KOPT-K1 (cell line): ENCODE results near the gene FHIT.

ENCODE experiments used
- H3K27ac ChIP-seq: fragments of 200-600 bp; sonication (generic); 2 replicates; pipeline ENCODE4 v1.5.1; 2016; ENCODE audit warnings: antibody characterized with exemption, mild to moderate bottlenecking, low read depth, low read length; ENCODE audit not compliant: poor library complexity, severe bottlenecking
- H3K36me3 ChIP-seq: fragments of 200-600 bp; sonication (generic); 2 replicates; pipeline ENCODE4 v1.5.1; 2017; ENCODE audit warnings: antibody characterized with exemption, mild to moderate bottlenecking, low read length, moderate library complexity; ENCODE audit not compliant: insufficient read depth
- H3K9me3 ChIP-seq: fragments of 200-600 bp; sonication (generic); 2 replicates; pipeline ENCODE4 v1.5.1; 2017; ENCODE audit warnings: antibody characterized with exemption, low read length, mild to moderate bottlenecking; ENCODE audit not compliant: insufficient read depth, poor library complexity, severe bottlenecking

FHIT gene

GRCh38 chr3:60281970-60282369, 969.3 kb downstream of the FHIT start:
- H3K36me3 ChIP-seq: no peaks in the 10 kb centered on the region
- H3K27ac ChIP-seq: no peak overlapping the region
- H3K9me3 ChIP-seq: peaks cover 11% of the 10 kb centered on the region

GRCh38 chr3:60277361-60277800, 973.9 kb downstream of the FHIT start:
- no peaks in the 10 kb centered on the region for H3K36me3 ChIP-seq
- H3K27ac ChIP-seq: no peak overlapping the region
- H3K9me3 ChIP-seq: peaks cover 11% of the 10 kb centered on the region

- Histone ChIP-seq H3K9me3 (peaks cover 11% of the 10 kb centered on the region), H3K27ac (no peak overlapping the region), H3K36me3 (no peaks in the 10 kb centered on the region)
Measured at GRCh38 chr3:60276615-60277014, 974.6 kb downstream of the FHIT start.

- Histone ChIP-seq H3K27ac (no peak overlapping the region), H3K36me3 (no peaks in the 10 kb centered on the region), H3K9me3 (peaks cover 11% of the 10 kb centered on the region)
Measured at GRCh38 chr3:60274646-60275045, 976.6 kb downstream of the FHIT start.

- Histone ChIP-seq H3K9me3 (peaks cover 11% of the 10 kb centered on the region), H3K36me3 (no peaks in the 10 kb centered on the region), H3K27ac (no peak overlapping the region)
Measured at GRCh38 chr3:60274098-60274497, 977.2 kb downstream of the FHIT start.

- H3K9me3 ChIP-seq: no peaks in the 10 kb centered on the region
Measured at GRCh38 chr3:60269829-60270266, 981.4 kb downstream of the FHIT start.

GRCh38 chr3:60269377-60269776, 981.9 kb downstream of the FHIT start:
- H3K9me3 ChIP-seq: no peaks in the 10 kb centered on the region
- no peaks in the 10 kb centered on the region for H3K36me3 ChIP-seq

More at GRCh38 chr3:60269829-60270266, 981.4 kb downstream of the FHIT start:
- no peaks in the 10 kb centered on the region for H3K36me3 ChIP-seq
- H3K27ac ChIP-seq: no peak overlapping the region

GRCh38 chr3:60268123-60268522, 983.1 kb downstream of the FHIT start:
- H3K9me3 ChIP-seq: peaks cover 1% of the 10 kb centered on the region
- H3K27ac ChIP-seq: no peak overlapping the region
- no peaks in the 10 kb centered on the region for H3K36me3 ChIP-seq

More at GRCh38 chr3:60269377-60269776, 981.9 kb downstream of the FHIT start:
- H3K27ac ChIP-seq: no peak overlapping the region

- Histone ChIP-seq H3K9me3 (peaks cover 4% of the 10 kb centered on the region), H3K27ac (no peak overlapping the region), H3K36me3 (no peaks in the 10 kb centered on the region)
Measured at GRCh38 chr3:60266444-60266843, 984.8 kb downstream of the FHIT start.

- Histone ChIP-seq H3K9me3 (peaks cover 4% of the 10 kb centered on the region), H3K36me3 (no peaks in the 10 kb centered on the region), H3K27ac (no peak overlapping the region)
Measured at GRCh38 chr3:60263191-60263590, 988.1 kb downstream of the FHIT start.

GRCh38 chr3:60262546-60262945, 988.7 kb downstream of the FHIT start:
- H3K27ac ChIP-seq: no peak overlapping the region
- peaks cover 4% of the 10 kb centered on the region for H3K9me3 ChIP-seq
- no peaks in the 10 kb centered on the region for H3K36me3 ChIP-seq

GRCh38 chr3:60260546-60260945, 990.7 kb downstream of the FHIT start:
- no peak overlapping the region for H3K27ac ChIP-seq

GRCh38 chr3:60250810-60251209, 1000.4 kb downstream of the FHIT start:
- Histone ChIP-seq H3K9me3 (no peaks in the 10 kb centered on the region), H3K36me3 (no peaks in the 10 kb centered on the region), H3K27ac (no peak overlapping the region)

More at GRCh38 chr3:60260546-60260945, 990.7 kb downstream of the FHIT start:
- Histone ChIP-seq H3K36me3 (no peaks in the 10 kb centered on the region), H3K9me3 (peaks cover 4% of the 10 kb centered on the region)

GRCh38 chr3:60250206-60250605, 1001.0 kb downstream of the FHIT start:
- no peak overlapping the region for H3K27ac ChIP-seq
- no peaks in the 10 kb centered on the region for H3K36me3 ChIP-seq
- no peaks in the 10 kb centered on the region for H3K9me3 ChIP-seq

GRCh38 chr3:60246361-60246760, 1004.9 kb downstream of the FHIT start:
- no peaks in the 10 kb centered on the region for H3K9me3 ChIP-seq
- no peaks in the 10 kb centered on the region for H3K36me3 ChIP-seq
- no peak overlapping the region for H3K27ac ChIP-seq

GRCh38 chr3:60243456-60243855, 1007.8 kb downstream of the FHIT start:
- Histone ChIP-seq H3K9me3 (no peaks in the 10 kb centered on the region), H3K36me3 (no peaks in the 10 kb centered on the region), H3K27ac (no peak overlapping the region)
